HG02973 (cell line): Measurements from ENCODE around the gene CDK5RAP2.

Source experiments
- ATAC-seq: cut with Tn5 transposase; IDR thresholded peaks from one replicate; pipeline ENCODE4 v1.9.1; 2021; ENCODE audit warnings: moderate library complexity; ENCODE audit not compliant: unreplicated experiment

CDK5RAP2 gene

DNA sequence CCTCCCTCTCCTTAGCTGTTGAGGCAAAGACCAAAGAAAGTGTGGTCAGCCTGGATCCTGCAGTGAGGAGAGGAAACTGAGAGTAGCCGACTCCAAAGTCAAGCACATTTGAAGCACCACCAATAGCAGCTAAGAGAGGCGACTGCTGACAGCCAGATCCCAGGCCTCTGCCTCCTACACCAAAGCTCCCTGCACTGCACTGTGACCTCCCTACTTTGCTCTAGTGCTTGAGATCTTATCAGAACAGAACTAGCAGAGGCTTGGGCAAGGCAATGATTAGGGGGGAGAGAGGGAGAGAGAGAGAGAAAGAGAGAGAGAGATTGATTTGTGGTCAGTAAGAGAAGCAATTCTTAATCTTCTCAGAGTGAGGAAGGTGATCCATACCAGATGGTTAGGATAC is 216.3 kb downstream of the CDK5RAP2 start:
- ATAC-seq = no peak

DNA sequence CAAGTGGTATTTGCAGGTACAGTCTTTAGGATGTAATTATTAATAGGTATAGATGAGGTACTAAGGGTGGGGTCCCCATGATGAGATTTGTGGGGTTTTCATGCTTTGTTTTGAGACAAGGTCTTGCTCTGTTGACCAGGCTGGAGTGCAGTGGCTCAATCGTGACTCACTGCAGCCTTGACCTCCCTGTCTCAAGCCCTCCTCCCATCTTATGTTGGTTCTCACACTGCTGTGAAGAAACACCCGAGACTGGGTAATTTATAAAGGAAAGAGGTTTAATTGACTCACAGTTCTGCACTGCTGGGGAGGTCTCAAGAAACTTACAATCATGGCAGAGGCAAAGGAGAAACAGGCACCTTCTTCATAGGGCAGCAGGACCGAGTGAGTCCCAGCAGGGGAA is 217.5 kb downstream of the CDK5RAP2 start:
- ATAC-seq = no peak

DNA sequence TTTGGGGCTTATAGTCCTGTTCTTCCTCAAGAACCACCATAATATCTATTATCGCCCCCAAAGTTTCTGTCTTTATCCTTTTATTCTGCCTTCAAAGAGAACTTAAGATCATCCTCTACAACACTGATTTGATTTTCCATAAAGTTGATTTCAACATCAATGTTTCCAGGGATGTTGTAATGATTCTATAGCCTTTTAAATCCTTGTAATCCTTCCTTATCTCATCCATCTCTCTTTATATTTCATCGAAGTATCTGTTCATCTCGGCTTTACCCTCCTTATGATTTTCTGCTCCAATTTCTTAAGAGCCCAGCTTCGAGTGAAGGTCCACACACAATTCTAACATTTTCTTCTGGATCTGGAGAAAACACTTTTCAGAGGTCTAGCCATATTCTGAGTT is 218.4 kb downstream of the CDK5RAP2 start:
- ATAC-seq = no peak

DNA sequence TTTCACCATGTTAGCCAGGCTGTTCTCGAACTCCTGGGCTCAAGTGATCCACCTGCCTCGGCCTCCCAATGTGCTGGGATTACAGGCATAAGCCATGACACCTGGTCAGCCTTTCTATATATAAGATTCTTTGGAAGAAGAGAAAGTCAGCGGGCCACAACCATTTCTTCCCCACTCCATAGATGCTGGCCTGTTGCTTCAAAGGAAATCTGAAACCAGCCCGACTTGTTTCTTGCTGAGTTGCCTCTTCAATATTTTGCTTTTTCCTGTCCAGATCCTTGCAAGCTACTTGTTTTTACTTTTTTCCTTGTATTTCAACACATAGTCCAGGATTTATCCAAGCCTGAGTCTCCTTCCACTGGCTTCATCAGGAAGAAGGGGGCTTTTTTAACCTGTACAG is 219.5 kb downstream of the CDK5RAP2 start:
- no peak for ATAC-seq

DNA sequence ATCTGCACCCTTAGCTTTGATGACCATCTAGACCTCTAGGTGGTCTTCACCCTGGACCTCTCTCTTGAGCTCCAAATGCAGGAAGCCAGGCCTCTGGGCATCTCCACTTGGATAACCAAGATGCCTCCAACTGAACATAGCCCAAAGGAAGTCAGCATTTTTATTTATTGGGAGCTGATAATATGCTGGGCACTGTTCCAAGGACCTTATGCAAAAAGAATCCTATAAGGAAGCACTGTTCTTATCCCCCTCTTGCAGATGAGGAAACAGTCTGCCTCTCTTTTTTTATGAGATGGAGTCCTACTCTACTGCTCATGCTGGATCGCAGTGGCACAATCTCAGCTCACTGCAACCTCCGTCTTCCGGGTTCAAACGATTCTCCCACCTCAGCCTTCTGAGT is 219.9 kb downstream of the CDK5RAP2 start:
- ATAC-seq = no peak

DNA sequence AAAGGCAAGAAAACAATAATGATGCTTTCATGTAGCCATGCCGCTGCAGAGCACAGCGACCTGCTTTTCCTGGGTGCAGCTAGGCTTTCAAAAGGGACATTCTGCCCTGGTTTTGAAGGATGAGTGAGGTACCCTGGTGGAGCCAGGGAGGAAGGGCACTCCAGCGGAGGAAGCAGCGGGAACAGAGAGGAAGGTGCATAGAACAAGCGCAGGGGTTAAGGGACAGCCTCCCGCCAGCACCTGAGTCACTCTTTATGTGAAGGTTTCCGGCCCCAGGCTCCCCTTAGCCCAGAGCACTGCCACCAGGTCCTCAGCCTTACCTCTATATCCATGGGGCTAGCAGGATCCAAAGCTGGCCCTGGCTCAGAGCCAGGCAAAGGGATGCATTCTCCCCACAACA is 221.1 kb downstream of the CDK5RAP2 start:
- ATAC-seq = no peak

DNA sequence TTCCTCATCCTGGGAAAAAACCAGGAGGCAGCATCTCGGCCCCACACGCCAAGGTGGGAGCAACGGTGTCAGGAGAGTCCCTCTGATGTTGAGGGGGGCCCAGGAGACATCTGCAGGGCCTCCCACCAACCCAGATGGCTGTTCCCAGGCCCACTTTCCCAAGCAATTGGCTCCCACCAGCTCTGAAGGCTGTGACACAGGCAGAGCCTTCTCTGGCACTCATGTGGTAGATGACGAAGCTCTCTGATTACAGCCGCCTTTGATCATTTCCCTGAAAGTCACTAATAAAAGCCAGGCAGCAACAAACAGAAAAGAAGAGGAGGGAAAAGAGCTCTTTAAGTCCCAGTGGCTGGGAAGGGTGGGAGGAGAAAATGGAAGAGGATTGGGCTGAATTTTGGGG is 226.5 kb downstream of the CDK5RAP2 start:
- ATAC-seq = no peak

DNA sequence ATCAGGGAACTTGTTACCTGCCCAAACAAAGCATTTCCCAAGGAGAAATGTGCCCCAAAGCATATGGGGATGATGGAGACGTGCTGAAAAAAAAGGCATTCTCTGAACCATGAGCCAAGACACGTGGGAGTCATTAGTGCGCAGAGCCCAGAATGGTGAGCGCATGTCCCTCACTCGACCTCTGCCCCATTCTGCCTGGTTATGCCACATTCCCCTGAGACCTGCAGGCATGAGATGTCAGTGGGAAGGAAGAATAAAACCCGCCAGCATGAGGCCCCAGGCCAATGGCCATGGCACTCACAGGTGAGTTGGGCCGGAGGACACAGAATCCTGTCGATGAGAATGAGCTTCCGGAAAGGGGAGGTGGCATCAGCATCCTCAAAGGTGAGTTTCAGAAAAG is 228.9 kb downstream of the CDK5RAP2 start:
- no peak for ATAC-seq

DNA sequence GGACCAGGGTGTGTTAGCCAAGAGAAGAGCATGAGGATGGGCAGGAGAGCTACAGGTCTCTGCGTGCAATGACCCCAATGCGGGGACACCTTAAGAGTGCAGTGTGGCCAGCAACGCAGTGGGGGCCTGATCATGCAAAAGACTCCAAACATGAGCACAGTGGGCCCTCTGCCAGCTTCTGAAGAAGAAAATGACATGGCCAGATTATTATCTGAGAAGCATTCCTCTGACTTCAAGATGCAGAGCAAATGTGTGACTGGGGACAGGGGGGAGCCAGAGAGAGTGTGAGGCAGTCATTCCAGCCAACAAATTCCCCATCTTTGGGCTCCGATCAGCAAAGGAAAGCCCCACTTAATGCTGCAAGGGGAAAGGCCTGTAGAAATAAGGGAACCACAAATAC is 229.4 kb downstream of the CDK5RAP2 start:
- no peak for ATAC-seq

DNA sequence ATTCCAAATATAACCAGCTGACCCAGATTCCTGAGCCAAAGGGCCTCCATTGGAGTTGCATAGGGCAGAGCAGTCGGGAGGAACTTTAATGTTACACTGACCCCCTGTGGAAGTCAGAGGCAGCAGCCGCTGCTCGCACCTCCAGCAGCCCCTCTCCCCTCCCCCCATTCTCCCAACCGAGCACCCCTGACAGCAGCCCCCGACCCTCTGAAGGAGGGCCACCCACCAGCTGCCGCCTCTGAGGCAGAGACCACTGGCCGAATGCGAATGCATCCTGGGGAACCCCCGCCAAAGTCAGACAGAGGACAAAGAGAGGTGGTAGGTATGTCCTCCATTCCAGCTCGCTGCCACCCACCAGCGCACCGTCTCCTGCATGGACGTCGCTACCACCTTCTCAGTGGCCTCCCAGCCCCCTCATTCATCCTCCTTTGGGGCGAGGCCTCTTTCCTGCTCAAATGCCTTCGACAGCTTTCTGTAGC is 231.0 kb downstream of the CDK5RAP2 start:
- ATAC-seq = no peak

DNA sequence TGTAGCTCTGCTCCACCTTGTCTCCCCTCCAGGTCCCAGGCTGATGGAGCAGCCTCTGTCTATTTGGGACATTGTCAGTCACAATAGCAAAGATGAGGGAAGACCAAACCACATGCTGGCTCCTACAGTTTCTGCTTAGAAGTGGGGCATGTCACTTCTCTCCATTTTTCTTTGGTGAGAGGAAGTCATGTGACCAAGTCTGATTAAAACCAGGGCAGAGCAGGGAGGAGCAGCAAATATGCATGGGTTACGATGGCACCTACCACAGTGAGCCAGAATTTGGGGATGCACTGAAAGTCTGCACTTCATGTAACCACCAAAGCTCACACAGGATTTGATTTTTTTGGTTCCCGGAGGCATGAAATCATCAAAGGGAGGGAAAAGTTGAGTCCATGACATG is 234.6 kb downstream of the CDK5RAP2 start:
- ATAC-seq = no peak

DNA sequence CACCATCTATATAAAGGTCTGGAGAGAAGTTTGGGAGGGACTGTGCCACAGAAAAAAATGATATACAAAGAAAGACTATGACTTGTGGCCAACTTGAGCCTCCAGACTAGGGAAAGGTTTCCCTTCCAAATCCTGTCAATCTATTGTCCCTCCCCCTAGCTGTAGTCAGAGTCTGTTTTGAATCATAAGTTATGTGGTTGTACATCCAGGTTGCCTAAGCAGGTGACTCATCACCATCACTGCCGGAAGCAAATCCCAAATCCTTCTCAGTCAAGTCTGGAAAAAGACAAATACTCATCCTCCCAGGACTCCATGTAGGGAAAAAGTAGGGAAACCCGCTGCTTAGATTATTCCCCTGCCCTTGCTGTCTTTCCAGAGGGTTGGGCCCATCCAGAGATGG is 235.7 kb downstream of the CDK5RAP2 start:
- ATAC-seq = no peak

DNA sequence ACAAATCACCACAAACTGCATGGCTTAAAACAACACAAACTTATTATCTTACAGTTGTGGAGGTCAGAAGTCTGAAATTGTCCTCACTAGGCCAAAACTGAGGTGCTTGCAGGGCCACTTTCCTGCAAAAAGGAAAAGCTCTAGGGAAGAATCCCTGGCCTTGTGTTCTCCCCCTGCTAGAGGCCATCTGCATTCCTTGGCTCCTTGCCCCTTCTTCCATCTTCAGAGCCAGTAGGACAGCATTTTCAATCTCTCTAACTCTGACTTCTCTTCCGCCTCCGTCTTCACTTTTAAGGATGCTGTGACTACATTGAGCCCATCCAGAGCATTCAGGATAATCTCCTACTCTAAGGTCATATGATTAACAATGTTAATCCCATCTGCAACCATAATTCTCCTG is 236.6 kb downstream of the CDK5RAP2 start:
- no peak for ATAC-seq
